HEK293 (cell line): ENCODE results near the gene OR8U1.

Source experiments
- YY1 ChIP-seq: fragments of 450-650 bp; formaldehyde crosslinking; IDR thresholded peaks from 2 replicates; pipeline ENCODE4 v1.5.1; 2018; ENCODE audit warnings: missing biosample characterization, missing genetic modification characterization
- ZBTB8A ChIP-seq: fragments of 450-650 bp; formaldehyde crosslinking; IDR thresholded peaks from 2 replicates; pipeline ENCODE4 v1.5.1; 2016; ENCODE audit warnings: missing biosample characterization, missing genetic modification characterization
- ZNF138 ChIP-seq: fragments of 450-650 bp; formaldehyde crosslinking; IDR thresholded peaks from 2 replicates; pipeline ENCODE4 v1.5.1; 2016; ENCODE audit warnings: missing biosample characterization, missing genetic modification characterization, borderline replicate concordance
- ZNF221 ChIP-seq: fragments of 450-650 bp; formaldehyde crosslinking; IDR thresholded peaks from 2 replicates; pipeline ENCODE4 v1.5.1; 2017; ENCODE audit warnings: missing biosample characterization, missing genetic modification characterization, borderline replicate concordance
- ZNF23 ChIP-seq: fragments of 450-650 bp; formaldehyde crosslinking; IDR thresholded peaks from 2 replicates; pipeline ENCODE4 v1.5.1; 2016; ENCODE audit warnings: missing biosample characterization, missing genetic modification characterization, borderline replicate concordance
- ZNF501 ChIP-seq: fragments of 450-650 bp; formaldehyde crosslinking; IDR thresholded peaks from 2 replicates; pipeline ENCODE4 v1.5.1; 2016; ENCODE audit warnings: missing biosample characterization, missing genetic modification characterization
- ZNF561 ChIP-seq: fragments of 450-650 bp; IDR thresholded peaks from 2 replicates; pipeline ENCODE4 v1.5.1; 2018; ENCODE audit warnings: missing biosample characterization, missing genetic modification characterization, borderline replicate concordance
- ZNF701 ChIP-seq: fragments of 450-650 bp; formaldehyde crosslinking; IDR thresholded peaks from 2 replicates; pipeline ENCODE4 v1.5.1; 2016; ENCODE audit warnings: missing biosample characterization, missing genetic modification characterization
- TF ChIP-seq, protein P1 (sequence below): fragments of 450-650 bp; formaldehyde crosslinking; IDR thresholded peaks from 2 replicates; pipeline ENCODE4 v1.5.1; 2016; ENCODE audit warnings: missing biosample characterization, missing genetic modification characterization
- TF ChIP-seq, protein P2 (sequence below): sonication (generic); formaldehyde crosslinking; IDR thresholded peaks from 2 replicates; pipeline ENCODE4 v1.8.1; 2022; ENCODE audit warnings: mild to moderate bottlenecking, moderate library complexity, missing genetic modification reagents
- TF ChIP-seq, protein P3 (sequence below): fragments of 450-650 bp; formaldehyde crosslinking; conservative IDR thresholded peaks from 2 replicates; pipeline ENCODE4 v1.5.1; 2016; ENCODE audit warnings: low read depth, missing biosample characterization, missing genetic modification characterization
- TF ChIP-seq, protein P4 (sequence below): fragments of 450-650 bp; formaldehyde crosslinking; IDR thresholded peaks from 2 replicates; pipeline ENCODE4 v1.5.1; 2016; ENCODE audit warnings: missing biosample characterization, missing genetic modification characterization

DNA sequence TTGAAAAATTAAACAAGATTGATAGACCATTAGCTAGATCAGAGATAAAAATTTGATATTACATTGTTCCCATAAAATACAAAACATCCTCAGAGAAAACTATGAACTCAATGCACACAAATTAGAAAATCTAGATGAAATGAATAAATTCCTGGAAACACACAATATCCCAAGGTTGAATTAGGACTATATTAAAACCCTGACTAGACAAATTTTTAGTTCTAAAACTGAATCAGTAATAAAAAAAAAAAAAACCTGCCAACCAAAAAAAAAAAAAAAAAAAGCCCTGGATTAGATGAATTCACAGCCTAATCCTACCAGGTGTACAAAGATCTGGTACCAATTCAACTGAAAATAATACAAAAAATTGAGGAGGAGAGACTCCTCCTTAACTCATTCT lies 35.1 kb upstream of the OR8U1 start:
- TF ChIP-seq, protein P1, sequence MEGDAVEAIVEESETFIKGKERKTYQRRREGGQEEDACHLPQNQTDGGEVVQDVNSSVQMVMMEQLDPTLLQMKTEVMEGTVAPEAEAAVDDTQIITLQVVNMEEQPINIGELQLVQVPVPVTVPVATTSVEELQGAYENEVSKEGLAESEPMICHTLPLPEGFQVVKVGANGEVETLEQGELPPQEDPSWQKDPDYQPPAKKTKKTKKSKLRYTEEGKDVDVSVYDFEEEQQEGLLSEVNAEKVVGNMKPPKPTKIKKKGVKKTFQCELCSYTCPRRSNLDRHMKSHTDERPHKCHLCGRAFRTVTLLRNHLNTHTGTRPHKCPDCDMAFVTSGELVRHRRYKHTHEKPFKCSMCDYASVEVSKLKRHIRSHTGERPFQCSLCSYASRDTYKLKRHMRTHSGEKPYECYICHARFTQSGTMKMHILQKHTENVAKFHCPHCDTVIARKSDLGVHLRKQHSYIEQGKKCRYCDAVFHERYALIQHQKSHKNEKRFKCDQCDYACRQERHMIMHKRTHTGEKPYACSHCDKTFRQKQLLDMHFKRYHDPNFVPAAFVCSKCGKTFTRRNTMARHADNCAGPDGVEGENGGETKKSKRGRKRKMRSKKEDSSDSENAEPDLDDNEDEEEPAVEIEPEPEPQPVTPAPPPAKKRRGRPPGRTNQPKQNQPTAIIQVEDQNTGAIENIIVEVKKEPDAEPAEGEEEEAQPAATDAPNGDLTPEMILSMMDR (tag by site-specific recombination): no peak
- TF ChIP-seq ZNF561 (tag by site-specific recombination) (no peak), ZNF501 (tag by site-specific recombination) (no peak), ZNF23 (tag by site-specific recombination) (no peak), ZNF221 (tag by site-specific recombination) (no peak), ZNF701 (tag by site-specific recombination) (no peak), ZNF138 (tag by site-specific recombination) (no peak), ZBTB8A (no peak), YY1 (tag by site-specific recombination) (no peak)
- TF ChIP-seq, protein P2, sequence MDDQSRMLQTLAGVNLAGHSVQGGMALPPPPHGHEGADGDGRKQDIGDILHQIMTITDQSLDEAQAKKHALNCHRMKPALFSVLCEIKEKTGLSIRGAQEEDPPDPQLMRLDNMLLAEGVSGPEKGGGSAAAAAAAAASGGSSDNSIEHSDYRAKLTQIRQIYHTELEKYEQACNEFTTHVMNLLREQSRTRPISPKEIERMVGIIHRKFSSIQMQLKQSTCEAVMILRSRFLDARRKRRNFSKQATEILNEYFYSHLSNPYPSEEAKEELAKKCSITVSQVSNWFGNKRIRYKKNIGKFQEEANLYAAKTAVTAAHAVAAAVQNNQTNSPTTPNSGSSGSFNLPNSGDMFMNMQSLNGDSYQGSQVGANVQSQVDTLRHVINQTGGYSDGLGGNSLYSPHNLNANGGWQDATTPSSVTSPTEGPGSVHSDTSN (CRISPR knock-in tag): no peak
- TF ChIP-seq, protein P3, sequence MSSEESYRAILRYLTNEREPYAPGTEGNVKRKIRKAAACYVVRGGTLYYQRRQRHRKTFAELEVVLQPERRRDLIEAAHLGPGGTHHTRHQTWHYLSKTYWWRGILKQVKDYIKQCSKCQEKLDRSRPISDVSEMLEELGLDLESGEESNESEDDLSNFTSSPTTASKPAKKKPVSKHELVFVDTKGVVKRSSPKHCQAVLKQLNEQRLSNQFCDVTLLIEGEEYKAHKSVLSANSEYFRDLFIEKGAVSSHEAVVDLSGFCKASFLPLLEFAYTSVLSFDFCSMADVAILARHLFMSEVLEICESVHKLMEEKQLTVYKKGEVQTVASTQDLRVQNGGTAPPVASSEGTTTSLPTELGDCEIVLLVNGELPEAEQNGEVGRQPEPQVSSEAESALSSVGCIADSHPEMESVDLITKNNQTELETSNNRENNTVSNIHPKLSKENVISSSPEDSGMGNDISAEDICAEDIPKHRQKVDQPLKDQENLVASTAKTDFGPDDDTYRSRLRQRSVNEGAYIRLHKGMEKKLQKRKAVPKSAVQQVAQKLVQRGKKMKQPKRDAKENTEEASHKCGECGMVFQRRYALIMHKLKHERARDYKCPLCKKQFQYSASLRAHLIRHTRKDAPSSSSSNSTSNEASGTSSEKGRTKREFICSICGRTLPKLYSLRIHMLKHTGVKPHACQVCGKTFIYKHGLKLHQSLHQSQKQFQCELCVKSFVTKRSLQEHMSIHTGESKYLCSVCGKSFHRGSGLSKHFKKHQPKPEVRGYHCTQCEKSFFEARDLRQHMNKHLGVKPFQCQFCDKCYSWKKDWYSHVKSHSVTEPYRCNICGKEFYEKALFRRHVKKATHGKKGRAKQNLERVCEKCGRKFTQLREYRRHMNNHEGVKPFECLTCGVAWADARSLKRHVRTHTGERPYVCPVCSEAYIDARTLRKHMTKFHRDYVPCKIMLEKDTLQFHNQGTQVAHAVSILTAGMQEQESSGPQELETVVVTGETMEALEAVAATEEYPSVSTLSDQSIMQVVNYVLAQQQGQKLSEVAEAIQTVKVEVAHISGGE: no peak
- TF ChIP-seq, protein P4, sequence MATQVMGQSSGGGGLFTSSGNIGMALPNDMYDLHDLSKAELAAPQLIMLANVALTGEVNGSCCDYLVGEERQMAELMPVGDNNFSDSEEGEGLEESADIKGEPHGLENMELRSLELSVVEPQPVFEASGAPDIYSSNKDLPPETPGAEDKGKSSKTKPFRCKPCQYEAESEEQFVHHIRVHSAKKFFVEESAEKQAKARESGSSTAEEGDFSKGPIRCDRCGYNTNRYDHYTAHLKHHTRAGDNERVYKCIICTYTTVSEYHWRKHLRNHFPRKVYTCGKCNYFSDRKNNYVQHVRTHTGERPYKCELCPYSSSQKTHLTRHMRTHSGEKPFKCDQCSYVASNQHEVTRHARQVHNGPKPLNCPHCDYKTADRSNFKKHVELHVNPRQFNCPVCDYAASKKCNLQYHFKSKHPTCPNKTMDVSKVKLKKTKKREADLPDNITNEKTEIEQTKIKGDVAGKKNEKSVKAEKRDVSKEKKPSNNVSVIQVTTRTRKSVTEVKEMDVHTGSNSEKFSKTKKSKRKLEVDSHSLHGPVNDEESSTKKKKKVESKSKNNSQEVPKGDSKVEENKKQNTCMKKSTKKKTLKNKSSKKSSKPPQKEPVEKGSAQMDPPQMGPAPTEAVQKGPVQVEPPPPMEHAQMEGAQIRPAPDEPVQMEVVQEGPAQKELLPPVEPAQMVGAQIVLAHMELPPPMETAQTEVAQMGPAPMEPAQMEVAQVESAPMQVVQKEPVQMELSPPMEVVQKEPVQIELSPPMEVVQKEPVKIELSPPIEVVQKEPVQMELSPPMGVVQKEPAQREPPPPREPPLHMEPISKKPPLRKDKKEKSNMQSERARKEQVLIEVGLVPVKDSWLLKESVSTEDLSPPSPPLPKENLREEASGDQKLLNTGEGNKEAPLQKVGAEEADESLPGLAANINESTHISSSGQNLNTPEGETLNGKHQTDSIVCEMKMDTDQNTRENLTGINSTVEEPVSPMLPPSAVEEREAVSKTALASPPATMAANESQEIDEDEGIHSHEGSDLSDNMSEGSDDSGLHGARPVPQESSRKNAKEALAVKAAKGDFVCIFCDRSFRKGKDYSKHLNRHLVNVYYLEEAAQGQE (tag by site-specific recombination): no peak
